OCI-LY1 (cell line): ENCODE measurements around the gene RNF217.

Source experiments
- H2AFZ ChIP-seq: fragments of 200-600 bp; sonication (generic), shearing (Covaris generic); 2 replicates; pipeline ENCODE4 v1.6.0; 2014; ENCODE audit warnings: antibody characterized with exemption, mild to moderate bottlenecking, low read length
- H3F3A ChIP-seq: fragments of 200-600 bp; sonication (generic), shearing (Covaris generic); 2 replicates; pipeline ENCODE4 v1.6.0; 2014; ENCODE audit warnings: mild to moderate bottlenecking, antibody characterized with exemption, low read length, moderate library complexity; ENCODE audit not compliant: insufficient read depth
- H3K27ac ChIP-seq: fragments of 200-600 bp; sonication (generic); 2 replicates; pipeline ENCODE4 v1.5.1; 2014; ENCODE audit warnings: low read length, mixed run types, mild to moderate bottlenecking, low read depth; ENCODE audit not compliant: poor library complexity, severe bottlenecking
- H3K27me3 ChIP-seq: fragments of 200-600 bp; sonication (generic); 2 replicates; pipeline ENCODE4 v1.6.0; 2014; ENCODE audit warnings: antibody characterized with exemption, mild to moderate bottlenecking, low read length, moderate library complexity; ENCODE audit not compliant: insufficient read depth
- H3K36me3 ChIP-seq: fragments of 200-600 bp; sonication (generic); 2 replicates; pipeline ENCODE4 v1.6.1; 2014; ENCODE audit warnings: mild to moderate bottlenecking, antibody characterized with exemption, low read length, moderate library complexity, mixed read lengths; ENCODE audit not compliant: insufficient read depth
- H3K4me1 ChIP-seq: fragments of 200-600 bp; sonication (generic); 2 replicates; pipeline ENCODE4 v1.5.1; 2014; ENCODE audit warnings: mild to moderate bottlenecking, low read length, moderate library complexity; ENCODE audit not compliant: insufficient read depth, severe bottlenecking
- H3K4me2 ChIP-seq: fragments of 200-600 bp; sonication (generic), shearing (Covaris generic); 2 replicates; pipeline ENCODE4 v1.6.1; 2014; ENCODE audit warnings: low read length
- H3K4me3 ChIP-seq: fragments of 200-600 bp; sonication (generic); 2 replicates; pipeline ENCODE4 v1.5.1; 2014; ENCODE audit warnings: low read length, low read depth, mild to moderate bottlenecking, mixed read lengths; ENCODE audit not compliant: poor library complexity, severe bottlenecking
- H3K79me2 ChIP-seq: fragments of 200-600 bp; shearing (Covaris generic); 2 replicates; pipeline ENCODE4 v1.6.1; 2016; ENCODE audit warnings: mixed run types, low read length, mixed read lengths; ENCODE audit not compliant: insufficient read depth
- H3K9ac ChIP-seq: fragments of 200-600 bp; sonication (generic), shearing (Covaris generic); 2 replicates; pipeline ENCODE4 v1.6.1; 2014; ENCODE audit warnings: mild to moderate bottlenecking, low read length, mixed read lengths
- H3K9me2 ChIP-seq: fragments of 200-600 bp; sonication (generic), shearing (Covaris generic); 2 replicates; pipeline ENCODE4 v1.6.1; 2014; ENCODE audit warnings: low read depth, mild to moderate bottlenecking, low read length, mixed read lengths
- H3K9me3 ChIP-seq: fragments of 200-600 bp; shearing (Covaris generic); 2 replicates; pipeline ENCODE4 v1.6.1; 2014; ENCODE audit warnings: low read length, mixed read lengths
- H4K20me1 ChIP-seq: fragments of 200-600 bp; sonication (generic), shearing (Covaris generic); 2 replicates; pipeline ENCODE4 v1.6.0; 2016; ENCODE audit warnings: mild to moderate bottlenecking, low read length; ENCODE audit not compliant: insufficient read depth
- CTCF ChIP-seq: fragments of 200-600 bp; sonication (generic), shearing (Covaris generic); IDR thresholded peaks from 2 replicates; pipeline ENCODE4 v1.5.1; 2017; ENCODE audit warnings: mild to moderate bottlenecking, antibody characterized with exemption, low read length, moderate library complexity, mixed read lengths
- EZH2 ChIP-seq: fragments of 200-600 bp; sonication (generic), shearing (Covaris generic); IDR thresholded peaks from 2 replicates; pipeline ENCODE4 v1.8.0; 2017; ENCODE audit warnings: borderline replicate concordance, mixed run types, mild to moderate bottlenecking, antibody characterized with exemption, low read length, moderate library complexity, mixed read lengths

RNF217 gene

GRCh38 chr6:125004198-125004597 lies 42.0 kb downstream of the RNF217 start:
- H3K27me3 ChIP-seq: no peaks in the 10 kb centered on the region
- no peaks in the 10 kb centered on the region for H3K79me2 ChIP-seq
- H3K4me3 ChIP-seq: no peak overlapping the region
- no peak overlapping the region for H3K27ac ChIP-seq
- H4K20me1 ChIP-seq: no peaks in the 10 kb centered on the region
- no peak overlapping the region for H2AFZ ChIP-seq
- TF ChIP-seq CTCF (no peak), EZH2 (no peak)
- no peaks in the 10 kb centered on the region for H3K9me3 ChIP-seq
- H3K4me2 ChIP-seq: no peak overlapping the region
- H3K9me2 ChIP-seq: no peaks in the 10 kb centered on the region
- no peak overlapping the region for H3K9ac ChIP-seq
- no peaks in the 10 kb centered on the region for H3K36me3 ChIP-seq
- no peaks in the 10 kb centered on the region for H3K4me1 ChIP-seq
- H3F3A ChIP-seq: no peaks in the 10 kb centered on the region

- TF ChIP-seq EZH2 (no peak), CTCF (no peak)
- H3K79me2 ChIP-seq: no peaks in the 10 kb centered on the region
- no peaks in the 10 kb centered on the region for H3K27me3 ChIP-seq
- no peak overlapping the region for H3K4me3 ChIP-seq
- H3K9ac ChIP-seq: no peak overlapping the region
- no peaks in the 10 kb centered on the region for H3K9me2 ChIP-seq
- H3K9me3 ChIP-seq: no peaks in the 10 kb centered on the region
- no peaks in the 10 kb centered on the region for H3K36me3 ChIP-seq
- H3K4me1 ChIP-seq: no peaks in the 10 kb centered on the region
- H3K4me2 ChIP-seq: no peak overlapping the region
- no peaks in the 10 kb centered on the region for H4K20me1 ChIP-seq
- no peaks in the 10 kb centered on the region for H3F3A ChIP-seq
- no peak overlapping the region for H2AFZ ChIP-seq
- H3K27ac ChIP-seq: no peak overlapping the region
These were observed 42.8 kb downstream of the RNF217 start for GRCh38 chr6:125004797-125005595.

- Histone ChIP-seq H3K27ac (no peak overlapping the region), H3K9me3 (no peaks in the 10 kb centered on the region), H3K9me2 (no peaks in the 10 kb centered on the region), H3K4me2 (no peak overlapping the region), H2AFZ (no peak overlapping the region), H3K4me1 (no peaks in the 10 kb centered on the region), H3K27me3 (no peaks in the 10 kb centered on the region), H3K4me3 (no peak overlapping the region), H4K20me1 (no peaks in the 10 kb centered on the region), H3K9ac (no peak overlapping the region), H3K79me2 (no peaks in the 10 kb centered on the region), H3K36me3 (no peaks in the 10 kb centered on the region), H3F3A (no peaks in the 10 kb centered on the region)
- TF ChIP-seq EZH2 (no peak), CTCF (no peak)
These were observed 46.0 kb downstream of the RNF217 start for GRCh38 chr6:125008261-125008703.
